HFFc6 (cell line): ENCODE measurements around the gene GCNT4. TPM values are rescaled to one million over a fixed set of nuclear protein-coding genes. Genes with fewer than 3 reads are reported as not detected.

Experiments
- DNase-seq: peaks from one replicate; pipeline ENCODE4 v3.0.0-alpha.2; 2018
- H3K27ac Mint-ChIP-seq: 2 replicates; pipeline ENCODE4 v1.8.0; 2020; ENCODE audit warnings: mild to moderate bottlenecking, mixed read lengths
- H3K27me3 Mint-ChIP-seq: 2 replicates; pipeline ENCODE4 v1.8.0; 2021; ENCODE audit warnings: mild to moderate bottlenecking, moderate library complexity, mixed read lengths; ENCODE audit not compliant: insufficient read depth
- H3K36me3 Mint-ChIP-seq: 2 replicates; pipeline ENCODE4 v1.8.0; 2021; ENCODE audit warnings: low read depth, mixed read lengths
- H3K4me1 Mint-ChIP-seq: 2 replicates; pipeline ENCODE4 v1.8.0; 2020; ENCODE audit warnings: low read depth, mixed read lengths
- H3K4me3 Mint-ChIP-seq: 2 replicates; pipeline ENCODE4 v1.8.0; 2020; ENCODE audit warnings: mild to moderate bottlenecking, moderate library complexity, mixed read lengths
- H3K9me3 Mint-ChIP-seq: 2 replicates; pipeline ENCODE4 v1.8.0; 2020; ENCODE audit warnings: mild to moderate bottlenecking, mixed read lengths
- CTCF ChIP-seq: fragments of 200-600 bp; sonication (generic); IDR thresholded peaks from 2 replicates; pipeline ENCODE4 v1.5.0; 2021; ENCODE audit warnings: antibody characterized with exemption, mild to moderate bottlenecking
- total RNA-seq, 6 experiments: library from RNA; stranded (reverse); fragmentation: NEBNext Ultra II Directional; extraction: Animal tissue kit (Norgen Biotek cat#: 25700); gene quantifications; 2 replicates in 1 of 6; 3 replicates in 5 of 6; pipeline ENCODE4 v1.2.3, GENCODE V29; 2021

GCNT4 gene
- total RNA-seq, 6 experiments from 2014 or later = 4.4 to 11.0 (median 5.4) TPM

- Mint-ChIP-seq H3K36me3 (peaks cover 17% of the 10 kb centered on the region), H3K4me1 (peaks cover 73% of the 10 kb centered on the region), H3K4me3 (no peak overlapping the region), H3K27me3 (no peaks in the 10 kb centered on the region), H3K27ac (no peak overlapping the region), H3K9me3 (no peaks in the 10 kb centered on the region)
- TF ChIP-seq CTCF = peak; percentile 85
- peak; percentile 36 for DNase-seq
These were observed 2.7 kb downstream of the GCNT4 start for GRCh38 chr5:75049456-75050351.

- H3K4me3 Mint-ChIP-seq = peak overlapping the region; percentile 57; the same call in 1 of the 2 replicates
- peaks cover 70% of the 10 kb centered on the region for H3K4me1 Mint-ChIP-seq
- no peaks in the 10 kb centered on the region for H3K27me3 Mint-ChIP-seq
- H3K27ac Mint-ChIP-seq = peak overlapping the region; percentile 17; the same call in 1 of the 2 replicates
- no peak for TF ChIP-seq CTCF
- no peak for DNase-seq
- H3K9me3 Mint-ChIP-seq = no peaks in the 10 kb centered on the region
- H3K36me3 Mint-ChIP-seq = peaks cover 25% of the 10 kb centered on the region
These were observed 3.9 kb downstream of the GCNT4 start for GRCh38 chr5:75048457-75048953.

- H3K9me3 Mint-ChIP-seq = no peaks in the 10 kb centered on the region
- no peak for TF ChIP-seq CTCF
- no peak overlapping the region for H3K27ac Mint-ChIP-seq
These were observed 5.0 kb downstream of the GCNT4 start for GRCh38 chr5:75047356-75047755.

GRCh38 chr5:75046366-75047142 lies 5.8 kb downstream of the GCNT4 start:
- Mint-ChIP-seq H3K27ac (no peak overlapping the region), H3K36me3 (peaks cover 37% of the 10 kb centered on the region), H3K27me3 (peaks cover 2% of the 10 kb centered on the region; the same call in 1 of the 2 replicates), H3K9me3 (no peaks in the 10 kb centered on the region), H3K4me1 (peaks cover 63% of the 10 kb centered on the region), H3K4me3 (no peak overlapping the region)
- TF ChIP-seq CTCF = no peak
- DNase-seq = no peak

More at GRCh38 chr5:75047356-75047755, 5.0 kb downstream of the GCNT4 start:
- H3K27me3 Mint-ChIP-seq = peaks cover 2% of the 10 kb centered on the region; the same call in 1 of the 2 replicates
- DNase-seq = no peak
- peaks cover 35% of the 10 kb centered on the region for H3K36me3 Mint-ChIP-seq
- H3K4me3 Mint-ChIP-seq = no peak overlapping the region
- H3K4me1 Mint-ChIP-seq = peaks cover 69% of the 10 kb centered on the region

GRCh38 chr5:75045071-75045470 lies 7.3 kb downstream of the GCNT4 start:
- H3K9me3 Mint-ChIP-seq = no peaks in the 10 kb centered on the region
- peaks cover 2% of the 10 kb centered on the region; the same call in 1 of the 2 replicates for H3K27me3 Mint-ChIP-seq
- no peak for DNase-seq
- no peak overlapping the region for H3K4me3 Mint-ChIP-seq
- TF ChIP-seq CTCF = no peak
- H3K27ac Mint-ChIP-seq = no peak overlapping the region
- H3K36me3 Mint-ChIP-seq = peaks cover 37% of the 10 kb centered on the region
- H3K4me1 Mint-ChIP-seq = peaks cover 63% of the 10 kb centered on the region
